WTC11 (cell line): ENCODE results near the gene ZNF438.

Experiments
- CTCF ChIP-seq: fragments of 200-600 bp; IDR thresholded peaks from 2 replicates; pipeline ENCODE4 v1.8.0; 2022; ENCODE audit warnings: antibody characterized with exemption
- RORB ChIP-seq: fragments of 250-450 bp; sonication (Bioruptor Pico); IDR thresholded peaks from 2 replicates; pipeline ENCODE4 v1.9.0; 2021; ENCODE audit warnings: mild to moderate bottlenecking

- TF ChIP-seq RORB (CRISPR knock-in tag) (no peak), CTCF (no peak)
Observed at GRCh38 chr10:30862486-30862885, 169.2 kb downstream of the ZNF438 start.
